Measurements from ENCODE around the gene CDKN2B-AS1.

Gene CDKN2B-AS1

GRCh38 chr9:22005702-22006606, 11.4 kb downstream of the CDKN2B-AS1 start:
- Histone ChIP-seq H3K27ac (ENCODE audit: low read depth in 2 of 2, low read length in 2 of 2) (no peak overlapping the region), H3K4me1 (ENCODE audit: control insufficient read depth in 2 of 2, insufficient read depth in 2 of 2, low read length in 2 of 2) (peaks cover 10 to 18% of the 10 kb centered on the region in 2 donors), H3K27me3 (ENCODE audit: control insufficient read depth in 2 of 2, insufficient read depth in 2 of 2, low read length in 2 of 2) (peaks cover 20 to 21% of the 10 kb centered on the region in 2 donors), H3K9ac (ENCODE audit: low read depth in 1 of 2, low read length in 2 of 2) (no peak overlapping the region), H3K36me3 (ENCODE audit: control insufficient read depth in 2 of 2, insufficient read depth in 2 of 2, low read length in 2 of 2) (peaks cover 9 to 14% of the 10 kb centered on the region in 2 donors), H3K4me3 (ENCODE audit: low read length in 2 of 2) (peak overlapping the region; percentile 40 to 45), H3K9me3 (ENCODE audit: control insufficient read depth in 2 of 2, low read length in 2 of 2) (no peaks in the 10 kb centered on the region)

GRCh38 chr9:22008384-22008716, 13.8 kb downstream of the CDKN2B-AS1 start:
- Histone ChIP-seq H3K27ac (ENCODE audit: low read depth in 2 of 2, low read length in 2 of 2) (peak overlapping the region; percentile 96 to 98), H3K36me3 (ENCODE audit: control insufficient read depth in 2 of 2, insufficient read depth in 2 of 2, low read length in 2 of 2) (peaks cover 9 to 14% of the 10 kb centered on the region in 2 donors), H3K4me1 (ENCODE audit: control insufficient read depth in 2 of 2, insufficient read depth in 2 of 2, low read length in 2 of 2) (peaks cover 10 to 19% of the 10 kb centered on the region in 2 donors), H3K4me3 (ENCODE audit: low read length in 2 of 2) (peak overlapping the region; percentile 88 to 92), H3K27me3 (ENCODE audit: control insufficient read depth in 2 of 2, insufficient read depth in 2 of 2, low read length in 2 of 2) (peaks cover 20 to 21% of the 10 kb centered on the region in 2 donors), H3K9ac (ENCODE audit: low read depth in 1 of 2, low read length in 2 of 2) (peak overlapping the region; percentile 18 to 98), H3K9me3 (ENCODE audit: control insufficient read depth in 2 of 2, low read length in 2 of 2) (no peaks in the 10 kb centered on the region)

DNA sequence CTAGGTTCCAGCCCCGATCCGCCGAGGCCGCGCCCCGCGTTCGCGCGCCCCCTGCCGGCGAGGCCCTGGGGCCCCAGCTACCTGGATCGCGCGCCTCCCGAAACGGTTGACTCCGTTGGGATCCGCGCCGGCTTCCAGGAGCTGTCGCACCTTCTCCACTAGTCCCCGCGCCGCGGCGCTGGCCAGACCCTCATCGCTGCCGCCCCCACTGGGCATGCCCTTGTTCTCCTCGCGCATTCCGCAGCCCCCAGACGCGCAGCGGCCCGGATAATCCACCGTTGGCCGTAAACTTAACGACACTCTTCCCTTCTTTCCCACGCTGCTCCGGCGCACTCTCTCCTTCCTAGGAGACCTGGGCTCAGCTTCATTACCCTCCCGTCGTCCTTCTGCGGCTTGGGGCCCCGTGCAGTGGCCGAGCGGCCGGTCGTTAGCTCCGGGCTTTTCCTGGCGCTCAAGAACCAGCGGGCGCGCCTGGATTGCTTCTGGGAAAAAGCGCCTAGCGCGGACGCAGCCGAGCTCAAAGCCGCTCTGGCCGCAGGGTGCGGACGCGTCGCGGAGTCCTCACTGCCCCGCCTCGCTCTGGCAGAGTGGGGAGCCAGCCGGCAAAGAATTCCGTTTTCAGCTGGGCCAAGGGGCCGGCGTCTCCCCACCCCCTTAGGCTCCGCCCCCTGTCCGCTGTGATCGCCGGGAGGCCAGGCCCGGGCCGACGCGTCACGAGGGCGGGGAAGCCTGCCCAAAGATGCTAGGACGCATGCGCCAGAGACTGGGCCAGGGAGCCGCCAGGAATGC, 14.3 kb downstream of the CDKN2B-AS1 start, which contains the start of gene CDKN2B:
Gene CDKN2B, minus strand, starts transcription at position 589 of the 789 bp plus-strand sequence. Its CDS starts 352 bp downstream, at position 237.
- H3K36me3 ChIP-seq (ENCODE audit: control insufficient read depth in 2 of 2, insufficient read depth in 2 of 2, low read length in 2 of 2), result peaks cover 9 to 14% of the 10 kb centered on the region in 2 donors
- H3K27me3 ChIP-seq (ENCODE audit: control insufficient read depth in 2 of 2, insufficient read depth in 2 of 2, low read length in 2 of 2), result peaks cover 17 to 20% of the 10 kb centered on the region in 2 donors
- H3K4me1 ChIP-seq (ENCODE audit: control insufficient read depth in 2 of 2, insufficient read depth in 2 of 2, low read length in 2 of 2), result peaks cover 10 to 19% of the 10 kb centered on the region in 2 donors
- H3K27ac ChIP-seq (ENCODE audit: low read depth in 2 of 2, low read length in 2 of 2), result peak within 1 kb of the TSS; percentile 96 to 98
- peak within 1 kb of the TSS; percentile 88 to 92 for H3K4me3 ChIP-seq (ENCODE audit: low read length in 2 of 2)
- H3K9ac ChIP-seq (ENCODE audit: low read depth in 1 of 2, low read length in 2 of 2), result peak within 1 kb of the TSS; percentile 87 to 98
- no peaks in the 10 kb centered on the region for H3K9me3 ChIP-seq (ENCODE audit: control insufficient read depth in 2 of 2, low read length in 2 of 2)

GRCh38 chr9:22009506-22009867, 14.9 kb downstream of the CDKN2B-AS1 start:
- H3K9me3 ChIP-seq (ENCODE audit: control insufficient read depth in 2 of 2, low read length in 2 of 2), result no peaks in the 10 kb centered on the region
- H3K4me3 ChIP-seq (ENCODE audit: low read length in 2 of 2), result peak overlapping the region; percentile 88 to 92
- peaks cover 11 to 20% of the 10 kb centered on the region in 2 donors for H3K27me3 ChIP-seq (ENCODE audit: control insufficient read depth in 2 of 2, insufficient read depth in 2 of 2, low read length in 2 of 2)
- peak overlapping the region; percentile 49 to 98 for H3K9ac ChIP-seq (ENCODE audit: low read depth in 1 of 2, low read length in 2 of 2)
- H3K4me1 ChIP-seq (ENCODE audit: control insufficient read depth in 2 of 2, insufficient read depth in 2 of 2, low read length in 2 of 2), result peaks cover 10 to 19% of the 10 kb centered on the region in 2 donors
- peaks cover 9 to 12% of the 10 kb centered on the region in 2 donors for H3K36me3 ChIP-seq (ENCODE audit: control insufficient read depth in 2 of 2, insufficient read depth in 2 of 2, low read length in 2 of 2)
- peak overlapping the region; percentile 96 to 98 for H3K27ac ChIP-seq (ENCODE audit: low read depth in 2 of 2, low read length in 2 of 2)

- no peak overlapping the region for H3K27ac ChIP-seq (ENCODE audit: low read depth in 2 of 2, low read length in 2 of 2)
- H3K4me3 ChIP-seq (ENCODE audit: low read length in 2 of 2), result no peak overlapping the region
- peaks cover 2 to 9% of the 10 kb centered on the region in 2 donors for H3K27me3 ChIP-seq (ENCODE audit: control insufficient read depth in 2 of 2, insufficient read depth in 2 of 2, low read length in 2 of 2)
- H3K36me3 ChIP-seq (ENCODE audit: control insufficient read depth in 2 of 2, insufficient read depth in 2 of 2, low read length in 2 of 2), result no peaks in the 10 kb centered on the region
- peaks cover 10 to 19% of the 10 kb centered on the region in 2 donors for H3K4me1 ChIP-seq (ENCODE audit: control insufficient read depth in 2 of 2, insufficient read depth in 2 of 2, low read length in 2 of 2)
- H3K9me3 ChIP-seq (ENCODE audit: control insufficient read depth in 2 of 2, low read length in 2 of 2), result no peaks in the 10 kb centered on the region
- no peak overlapping the region for H3K9ac ChIP-seq (ENCODE audit: low read depth in 1 of 2, low read length in 2 of 2)
These were observed 16.5 kb downstream of the CDKN2B-AS1 start for GRCh38 chr9:22010866-22011625.

- H3K27me3 ChIP-seq (ENCODE audit: control insufficient read depth in 2 of 2, insufficient read depth in 2 of 2, low read length in 2 of 2), result no peaks in the 10 kb centered on the region
- no peaks in the 10 kb centered on the region for H3K4me1 ChIP-seq (ENCODE audit: control insufficient read depth in 2 of 2, insufficient read depth in 2 of 2, low read length in 2 of 2)
- no peaks in the 10 kb centered on the region for H3K9me3 ChIP-seq (ENCODE audit: control insufficient read depth in 2 of 2, low read length in 2 of 2)
- H3K27ac ChIP-seq (ENCODE audit: low read depth in 2 of 2, low read length in 2 of 2), result no peak overlapping the region
- H3K9ac ChIP-seq (ENCODE audit: low read depth in 1 of 2, low read length in 2 of 2), result no peak overlapping the region
- no peaks in the 10 kb centered on the region for H3K36me3 ChIP-seq (ENCODE audit: control insufficient read depth in 2 of 2, insufficient read depth in 2 of 2, low read length in 2 of 2)
- no peak overlapping the region for H3K4me3 ChIP-seq (ENCODE audit: low read length in 2 of 2)
These were observed 27.8 kb downstream of the CDKN2B-AS1 start for GRCh38 chr9:22022396-22022795.

DNA sequence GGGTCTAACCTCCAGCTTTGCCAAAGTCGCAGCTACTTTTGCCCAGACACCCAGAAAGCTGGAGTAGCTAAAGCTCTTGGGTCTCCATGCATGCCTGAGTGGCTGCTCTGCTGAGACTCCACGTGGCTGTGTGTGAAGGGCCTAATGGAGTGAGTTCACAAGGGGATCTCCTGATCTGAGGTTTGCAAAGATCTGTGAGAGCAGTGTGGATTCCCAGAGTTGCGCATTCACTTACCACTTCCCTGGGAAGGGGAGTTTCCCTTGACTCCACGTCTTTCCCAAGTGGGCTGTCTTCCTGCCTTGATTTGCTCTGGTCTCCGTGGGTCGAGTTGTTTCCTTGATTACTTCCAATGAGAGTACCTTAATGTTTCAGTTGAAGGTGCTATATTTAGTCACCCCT, 32.1 kb downstream of the CDKN2B-AS1 start:
- H3K36me3 ChIP-seq (ENCODE audit: control insufficient read depth in 2 of 2, insufficient read depth in 2 of 2, low read length in 2 of 2), result no peaks in the 10 kb centered on the region
- H3K9ac ChIP-seq (ENCODE audit: low read depth in 1 of 2, low read length in 2 of 2), result no peak overlapping the region
- H3K4me3 ChIP-seq (ENCODE audit: low read length in 2 of 2), result no peak overlapping the region
- no peaks in the 10 kb centered on the region for H3K27me3 ChIP-seq (ENCODE audit: control insufficient read depth in 2 of 2, insufficient read depth in 2 of 2, low read length in 2 of 2)
- no peak overlapping the region for H3K27ac ChIP-seq (ENCODE audit: low read depth in 2 of 2, low read length in 2 of 2)
- H3K4me1 ChIP-seq (ENCODE audit: control insufficient read depth in 2 of 2, insufficient read depth in 2 of 2, low read length in 2 of 2), result no peaks in the 10 kb centered on the region
- no peaks in the 10 kb centered on the region for H3K9me3 ChIP-seq (ENCODE audit: control insufficient read depth in 2 of 2, low read length in 2 of 2)

DNA sequence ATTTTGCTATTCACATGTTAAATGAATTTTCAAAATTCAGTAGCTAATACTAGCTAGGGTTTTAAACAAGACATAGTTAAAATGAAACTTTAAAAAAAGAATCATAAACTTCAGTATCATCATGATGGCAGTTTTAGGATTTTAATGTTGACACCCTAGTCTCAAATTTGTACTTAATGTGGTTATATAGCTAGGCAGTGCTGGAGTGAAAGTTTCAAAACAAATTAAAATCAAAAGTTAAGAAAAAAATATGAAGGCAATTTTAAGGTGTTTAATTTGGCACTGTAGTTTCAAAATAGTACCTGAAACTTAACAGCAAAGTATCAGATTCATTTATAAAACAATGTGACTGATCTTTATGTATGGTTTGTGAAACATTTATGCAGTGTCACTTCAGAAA, 33.8 kb downstream of the CDKN2B-AS1 start:
- H3K4me3 ChIP-seq (ENCODE audit: low read length in 2 of 2), result no peak overlapping the region
- no peak overlapping the region for H3K27ac ChIP-seq (ENCODE audit: low read depth in 2 of 2, low read length in 2 of 2)

DNA sequence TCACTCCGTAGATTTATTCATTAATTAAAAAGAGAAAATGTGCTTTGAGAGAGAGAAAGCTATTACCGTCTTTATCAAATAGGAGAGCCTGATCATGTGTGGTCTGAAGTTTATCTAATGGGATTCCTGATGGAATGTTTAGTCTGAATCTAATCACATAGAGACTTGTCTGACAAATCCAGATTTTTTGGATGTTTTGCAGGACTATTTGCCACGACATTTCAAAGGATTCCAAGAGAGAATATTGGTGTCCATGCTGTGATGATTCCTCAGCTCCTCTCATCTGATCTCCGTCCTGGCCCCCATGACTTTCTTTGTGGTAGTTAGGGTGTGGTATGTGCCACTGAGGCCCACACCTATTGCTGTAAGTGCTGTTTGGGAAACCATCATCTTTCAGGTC, 34.6 kb downstream of the CDKN2B-AS1 start:
- no peak overlapping the region for H3K27ac ChIP-seq (ENCODE audit: low read depth in 2 of 2, low read length in 2 of 2)

More for the DNA sequence above, 33.8 kb downstream of the CDKN2B-AS1 start:
- no peak overlapping the region for H3K9ac ChIP-seq (ENCODE audit: low read depth in 1 of 2, low read length in 2 of 2)
- no peaks in the 10 kb centered on the region for H3K27me3 ChIP-seq (ENCODE audit: control insufficient read depth in 2 of 2, insufficient read depth in 2 of 2, low read length in 2 of 2)
- H3K9me3 ChIP-seq (ENCODE audit: control insufficient read depth in 2 of 2, low read length in 2 of 2), result no peaks in the 10 kb centered on the region
- no peaks in the 10 kb centered on the region for H3K4me1 ChIP-seq (ENCODE audit: control insufficient read depth in 2 of 2, insufficient read depth in 2 of 2, low read length in 2 of 2)
- no peaks in the 10 kb centered on the region for H3K36me3 ChIP-seq (ENCODE audit: control insufficient read depth in 2 of 2, insufficient read depth in 2 of 2, low read length in 2 of 2)

More for the DNA sequence above, 34.6 kb downstream of the CDKN2B-AS1 start:
- no peaks in the 10 kb centered on the region for H3K4me1 ChIP-seq (ENCODE audit: control insufficient read depth in 2 of 2, insufficient read depth in 2 of 2, low read length in 2 of 2)
- no peaks in the 10 kb centered on the region for H3K9me3 ChIP-seq (ENCODE audit: control insufficient read depth in 2 of 2, low read length in 2 of 2)
- no peaks in the 10 kb centered on the region for H3K36me3 ChIP-seq (ENCODE audit: control insufficient read depth in 2 of 2, insufficient read depth in 2 of 2, low read length in 2 of 2)
- no peaks in the 10 kb centered on the region for H3K27me3 ChIP-seq (ENCODE audit: control insufficient read depth in 2 of 2, insufficient read depth in 2 of 2, low read length in 2 of 2)
- H3K4me3 ChIP-seq (ENCODE audit: low read length in 2 of 2), result no peak overlapping the region
- H3K9ac ChIP-seq (ENCODE audit: low read depth in 1 of 2, low read length in 2 of 2), result no peak overlapping the region
